Small intestine (tissue), 7 donors: ENCODE measurements around the gene LIMS4. TPM values are rescaled to one million over a fixed set of nuclear protein-coding genes. Genes with fewer than 3 reads are reported as not detected.
"Not testable (repeated sequence)": the region's sequence is repeated elsewhere in the genome, so short reads cannot be mapped to it uniquely, and the experiment has no call there.

Experiments
- DNase-seq, 2 donors: peaks; one replicate each; pipeline versions ENCODE4 v3.0.0 to v3.0.0-alpha.2; 2013
- FAIRE-seq: peaks from 2 replicates; lab custom pipeline; 2012; peaks lifted over from hg19 to GRCh38; lab: Jason Lieb, UNC
- H3K27ac ChIP-seq, 3 donors: one replicate each; pipeline ENCODE4 v1.5.1; 2013; ENCODE audit warnings: low read length in 2 of 3, mild to moderate bottlenecking in 2 of 3, control low read depth in 1 of 3, inconsistent platforms in 1 of 3, low read depth in 1 of 3, moderate library complexity in 1 of 3
- H3K27me3 ChIP-seq, 3 donors: one replicate each; pipeline ENCODE4 v1.6.1; 2013; ENCODE audit warnings: low read length in 3 of 3, inconsistent platforms in 1 of 3; ENCODE audit not compliant: control insufficient read depth in 3 of 3, insufficient read depth in 3 of 3
- H3K36me3 ChIP-seq, 3 donors: one replicate each; pipeline ENCODE4 v1.6.1; 2013; ENCODE audit warnings: low read length in 3 of 3, inconsistent platforms in 1 of 3, low read depth in 1 of 3, mild to moderate bottlenecking in 1 of 3, moderate library complexity in 1 of 3; ENCODE audit not compliant: control insufficient read depth in 3 of 3, insufficient read depth in 2 of 3
- H3K4me1 ChIP-seq, 3 donors: one replicate each; pipeline ENCODE4 v1.6.1; 2013; ENCODE audit warnings: low read length in 2 of 3, inconsistent platforms in 1 of 3, low read depth in 1 of 3, mild to moderate bottlenecking in 1 of 3, moderate library complexity in 1 of 3; ENCODE audit not compliant: control insufficient read depth in 3 of 3, insufficient read depth in 2 of 3
- H3K4me3 ChIP-seq, 3 donors: one replicate each; pipeline ENCODE4 v1.5.1; 2013; ENCODE audit warnings: low read length in 3 of 3, control low read depth in 1 of 3, inconsistent platforms in 1 of 3, low read depth in 1 of 3, mild to moderate bottlenecking in 1 of 3, moderate library complexity in 1 of 3
- H3K9me3 ChIP-seq, 2 donors: one replicate each; pipeline ENCODE4 v1.6.1; 2013; ENCODE audit warnings: low read depth in 1 of 2, low read length in 1 of 2; ENCODE audit not compliant: control insufficient read depth in 2 of 2, insufficient read depth in 1 of 2
- WGBS, 3 donors: extraction: QIAGEN DNeasy Blood & Tissue Kit; methylation state at CpG; one replicate each; pipeline ENCODE4 v1.1.7; 2013; 5-methylcytosine and 5-hydroxymethylcytosine counted together
- polyA plus RNA-seq, 4 donors: library from polyadenylated mRNA; stranded (reverse) in 3 of 4; unstranded in 1 of 4; fragments of 200-250 nt in 3 of 4; fragments of 120-200 nt in 1 of 4; gene quantifications; one replicate each; pipeline versions ENCODE4 v1.2.1 to v1.2.3, GENCODE V29; 2013
- donor health status: healthy with polysubstance abuse.
- donor health status: control.
- donor health status: control.
- donor health status: Bipolar disorder and iron deficiency.
- donor health status: healthy.

LIMS4 gene
- polyA plus RNA-seq, 4 donors = 0.87 to 2.7 (median 1.4) TPM; not detected in 1

DNA sequence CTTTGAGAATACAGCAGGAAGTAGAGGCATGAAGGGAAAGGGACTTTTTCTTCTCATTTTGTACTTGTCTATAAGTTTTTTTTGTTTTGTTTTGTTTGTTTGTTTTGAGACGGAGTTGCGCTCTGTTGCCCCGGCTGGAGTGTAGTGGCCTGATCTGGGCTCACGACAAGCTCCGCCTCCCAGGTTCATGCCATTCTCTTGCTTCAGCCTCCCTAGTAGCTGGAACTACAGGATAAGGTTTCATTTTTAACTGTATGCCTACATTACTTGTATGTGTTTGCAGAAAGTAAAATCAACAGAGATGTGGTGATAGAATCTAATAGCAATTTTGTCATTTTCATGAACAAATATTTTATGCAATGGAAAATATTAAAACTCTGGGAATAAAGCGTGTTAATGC lies 38.1 kb downstream of the LIMS4 start:
- not testable (repeated sequence) for H3K4me3 ChIP-seq, FAIRE-seq, H3K36me3 ChIP-seq, H3K27ac ChIP-seq, H3K9me3 ChIP-seq, H3K4me1 ChIP-seq, DNase-seq, H3K27me3 ChIP-seq
- no CpG with 5 or more reads among the region's 6 CpGs for WGBS, 3 donors

GRCh38 chr2:110425725-110426124 lies 46.9 kb downstream of the LIMS4 start:
- 94 to 100% (median 95%) methylated on average over 1 of the region's 4 CpGs for WGBS, 3 donors
- not testable (repeated sequence) for H3K36me3 ChIP-seq, DNase-seq, H3K4me3 ChIP-seq, FAIRE-seq, H3K27me3 ChIP-seq, H3K9me3 ChIP-seq, H3K27ac ChIP-seq, H3K4me1 ChIP-seq

DNA sequence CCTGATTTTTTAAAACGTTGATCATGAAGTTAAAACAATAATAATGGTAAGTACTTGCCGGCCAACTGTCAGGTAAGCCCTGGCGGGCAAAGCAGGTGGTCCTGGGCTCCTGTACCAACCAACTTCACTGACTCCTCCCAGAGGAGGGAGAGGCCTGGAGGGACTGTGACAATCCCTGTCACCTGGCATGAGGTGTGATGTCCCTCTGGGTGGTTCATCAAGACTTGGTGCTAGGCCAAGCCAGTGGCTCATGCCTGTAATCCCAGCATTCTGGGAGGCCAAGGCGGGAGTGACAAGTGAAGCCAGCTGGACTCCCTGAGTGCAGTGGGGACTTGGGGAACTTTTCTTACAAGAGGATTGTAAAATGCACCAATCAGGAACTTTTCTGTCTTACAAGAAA lies 48.2 kb downstream of the LIMS4 start:
- not testable (repeated sequence) for H3K36me3 ChIP-seq, H3K9me3 ChIP-seq, H3K27me3 ChIP-seq, H3K4me1 ChIP-seq, H3K27ac ChIP-seq, FAIRE-seq, DNase-seq, H3K4me3 ChIP-seq
- 100% methylated on average over 1 to 2 of the region's 4 CpGs; no CpG with 5 or more reads in 1 of the 3 donors for WGBS, 3 donors

- not testable (repeated sequence) for DNase-seq, H3K36me3 ChIP-seq, H3K27ac ChIP-seq, H3K4me3 ChIP-seq, H3K4me1 ChIP-seq, FAIRE-seq, H3K9me3 ChIP-seq, H3K27me3 ChIP-seq
- WGBS, 3 donors = no CpG with 5 or more reads among the region's 56 CpGs
These were observed 49.0 kb downstream of the LIMS4 start for GRCh38 chr2:110423574-110423962.

DNA sequence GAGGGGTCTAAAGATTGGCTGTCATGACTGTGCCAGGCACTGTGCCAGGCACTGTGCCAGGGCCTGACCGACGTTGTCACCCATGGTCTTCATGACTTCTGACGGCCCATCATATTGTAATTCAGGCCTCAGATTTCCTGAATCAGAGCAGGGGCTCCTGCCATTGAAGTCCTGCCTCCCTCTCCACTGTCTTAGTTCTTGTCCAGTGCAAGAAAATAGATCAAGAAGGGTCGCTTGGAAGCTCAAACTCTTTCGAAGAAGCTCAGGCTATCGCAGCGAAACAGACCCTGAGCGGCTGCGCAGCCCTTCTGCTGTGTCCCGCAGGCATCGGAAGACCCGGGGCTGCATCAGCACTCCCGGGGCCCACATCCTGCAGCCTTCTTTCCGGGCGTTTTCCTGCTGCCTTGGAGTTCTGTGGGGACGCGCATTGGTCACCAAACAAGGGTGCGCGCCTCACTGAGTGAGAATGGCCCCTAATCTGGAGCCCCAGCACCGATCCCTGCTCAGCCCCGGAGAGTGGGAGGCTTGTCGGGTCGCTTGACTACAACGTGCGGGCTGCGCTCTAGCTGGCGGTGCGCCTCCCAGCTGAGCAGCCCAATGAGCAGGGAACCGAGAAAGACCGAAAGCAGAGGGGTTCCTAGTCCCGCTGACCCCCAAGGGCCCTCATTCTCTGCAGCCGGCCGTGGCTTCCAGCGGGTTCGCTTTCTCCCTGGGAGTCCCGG lies 49.6 kb downstream of the LIMS4 start:
- WGBS, 3 donors = no CpG with 5 or more reads among the region's 36 CpGs
- not testable (repeated sequence) for H3K4me3 ChIP-seq, H3K36me3 ChIP-seq, FAIRE-seq, H3K27ac ChIP-seq, DNase-seq, H3K4me1 ChIP-seq, H3K27me3 ChIP-seq, H3K9me3 ChIP-seq

- H3K4me3 ChIP-seq, H3K27me3 ChIP-seq, H3K4me1 ChIP-seq, H3K9me3 ChIP-seq, H3K27ac ChIP-seq, FAIRE-seq, H3K36me3 ChIP-seq, DNase-seq: not testable (repeated sequence)
- WGBS, 3 donors = no CpG with 5 or more reads among the region's 9 CpGs
These were observed 51.8 kb downstream of the LIMS4 start for GRCh38 chr2:110420641-110421354.

DNA sequence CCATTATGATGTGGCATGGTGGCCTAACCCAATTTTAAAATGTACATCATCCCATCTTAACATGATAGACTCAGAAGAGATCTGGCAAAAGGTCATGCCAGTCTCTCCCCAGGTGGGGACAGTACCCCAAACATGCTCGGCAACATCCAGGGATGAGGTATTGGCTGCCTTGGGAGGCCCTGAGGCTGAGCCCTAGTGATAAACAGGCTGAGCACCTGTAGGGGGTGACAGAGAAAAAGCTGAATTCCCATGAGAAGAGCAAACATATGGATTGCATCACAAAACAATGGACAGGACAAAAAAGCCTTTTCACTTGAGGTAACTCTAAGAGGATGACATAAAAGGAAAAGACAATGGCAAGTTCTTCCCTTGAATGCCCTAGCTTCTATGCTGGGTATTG lies 65.5 kb downstream of the LIMS4 start:
- not testable (repeated sequence) for H3K9me3 ChIP-seq, H3K27ac ChIP-seq, H3K36me3 ChIP-seq, DNase-seq, FAIRE-seq, H3K27me3 ChIP-seq, H3K4me3 ChIP-seq, H3K4me1 ChIP-seq
- no CpG with 5 or more reads among the region's 1 CpG for WGBS, 3 donors

- H3K4me1 ChIP-seq, H3K27me3 ChIP-seq, FAIRE-seq, H3K27ac ChIP-seq, DNase-seq, H3K36me3 ChIP-seq, H3K4me3 ChIP-seq, H3K9me3 ChIP-seq: not testable (repeated sequence)
- no CpG with 5 or more reads among the region's 2 CpGs for WGBS, 3 donors
These were observed 67.6 kb downstream of the LIMS4 start for GRCh38 chr2:110404988-110405387.
